Colonic mucosa (tissue), 4 donors: Measurements from ENCODE around the gene ABCC3. TPM values are rescaled to one million over a fixed set of nuclear protein-coding genes. Genes with fewer than 3 reads are reported as not detected.

ENCODE experiments used
- DNase-seq: peaks from one replicate; pipeline ENCODE4 v3.0.0-alpha.2; 2020
- H3K27ac ChIP-seq: fragments of 200-600 bp; one replicate; pipeline ENCODE4 v1.8.0; 2021
- H3K27me3 ChIP-seq: fragments of 200-600 bp; one replicate; pipeline ENCODE4 v1.8.0; 2021
- H3K36me3 ChIP-seq: fragments of 200-600 bp; one replicate; pipeline ENCODE4 v1.8.0; 2021
- H3K4me1 ChIP-seq: fragments of 200-600 bp; one replicate; pipeline ENCODE4 v1.8.0; 2021; ENCODE audit warnings: mild to moderate bottlenecking
- H3K4me3 ChIP-seq: fragments of 200-600 bp; one replicate; pipeline ENCODE4 v1.8.0; 2021
- H3K9ac ChIP-seq, 2 donors: one replicate each; pipeline ENCODE4 v1.7.0; 2013; ENCODE audit warnings: control low read depth in 2 of 2, low read depth in 2 of 2, low read length in 2 of 2
- H3K9me3 ChIP-seq: fragments of 200-600 bp; one replicate; pipeline ENCODE4 v1.8.0; 2021
- intact Hi-C: fragments of 100-400 bp; cut with DNase I; formaldehyde crosslinking; loops from one replicate; pipeline ENCODE4 v1.14.1; 2022
- total RNA-seq, 2 donors: library from RNA; stranded (reverse); fragmentation: NEBNext Ultra II Directional in 1 of 2; extraction: Animal tissue kit (Norgen Biotek cat#: 25700) in 1 of 2; gene quantifications; one replicate each; pipeline ENCODE4 v1.2.1, GENCODE V29; 2021
- TF ChIP-seq, protein P1 (sequence below): fragments of 200-600 bp; IDR thresholded peaks from one replicate; pipeline ENCODE4 v1.8.0; 2022; ENCODE audit warnings: antibody characterized with exemption, mild to moderate bottlenecking
- donor health status: healthy.
- donor health status: DM: no; HTN: no; CAD: no.
- donor health status: DM: no; HTN: no; CAD: no.

ABCC3 gene
- total RNA-seq, 2 donors from 2014 or later = 187 to 226 TPM

DNA sequence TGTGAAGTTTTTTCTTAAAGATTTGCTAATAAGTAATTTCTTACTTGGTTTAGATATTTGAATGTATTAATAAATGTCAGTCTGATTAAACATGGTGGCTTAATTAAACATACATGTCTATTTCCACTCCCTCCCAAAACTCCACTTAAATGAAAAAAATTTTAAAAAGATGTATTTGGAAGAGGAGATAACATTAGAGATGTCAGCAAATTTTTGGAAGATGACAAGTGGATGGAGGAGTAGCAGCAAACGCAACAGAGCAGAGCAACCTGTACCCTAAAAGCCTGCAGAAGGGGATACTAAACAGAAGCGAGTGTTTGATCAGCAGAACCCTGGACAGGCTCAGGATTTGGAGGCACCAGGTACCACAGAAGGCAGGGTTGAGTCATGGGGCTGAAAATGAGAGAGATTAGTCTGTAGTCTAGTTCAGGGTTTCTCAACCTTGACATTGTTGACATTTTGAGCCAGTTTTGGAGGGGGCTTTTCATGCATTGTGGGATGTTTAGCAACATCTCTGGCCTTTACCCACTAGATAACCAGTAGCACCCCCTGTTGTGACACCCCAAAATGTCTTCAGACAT is 102.5 kb downstream of the ABCC3 start:
- Histone ChIP-seq H3K36me3 (peaks cover 9% of the 10 kb centered on the region), H3K9ac (no peak overlapping the region), H3K4me1 (no peaks in the 10 kb centered on the region), H3K27me3 (no peaks in the 10 kb centered on the region), H3K4me3 (no peak overlapping the region), H3K9me3 (no peaks in the 10 kb centered on the region), H3K27ac (no peak overlapping the region)
- TF ChIP-seq, protein P1, sequence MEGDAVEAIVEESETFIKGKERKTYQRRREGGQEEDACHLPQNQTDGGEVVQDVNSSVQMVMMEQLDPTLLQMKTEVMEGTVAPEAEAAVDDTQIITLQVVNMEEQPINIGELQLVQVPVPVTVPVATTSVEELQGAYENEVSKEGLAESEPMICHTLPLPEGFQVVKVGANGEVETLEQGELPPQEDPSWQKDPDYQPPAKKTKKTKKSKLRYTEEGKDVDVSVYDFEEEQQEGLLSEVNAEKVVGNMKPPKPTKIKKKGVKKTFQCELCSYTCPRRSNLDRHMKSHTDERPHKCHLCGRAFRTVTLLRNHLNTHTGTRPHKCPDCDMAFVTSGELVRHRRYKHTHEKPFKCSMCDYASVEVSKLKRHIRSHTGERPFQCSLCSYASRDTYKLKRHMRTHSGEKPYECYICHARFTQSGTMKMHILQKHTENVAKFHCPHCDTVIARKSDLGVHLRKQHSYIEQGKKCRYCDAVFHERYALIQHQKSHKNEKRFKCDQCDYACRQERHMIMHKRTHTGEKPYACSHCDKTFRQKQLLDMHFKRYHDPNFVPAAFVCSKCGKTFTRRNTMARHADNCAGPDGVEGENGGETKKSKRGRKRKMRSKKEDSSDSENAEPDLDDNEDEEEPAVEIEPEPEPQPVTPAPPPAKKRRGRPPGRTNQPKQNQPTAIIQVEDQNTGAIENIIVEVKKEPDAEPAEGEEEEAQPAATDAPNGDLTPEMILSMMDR = no peak
- intact Hi-C loops = no loop called here
- DNase-seq = no peak

DNA sequence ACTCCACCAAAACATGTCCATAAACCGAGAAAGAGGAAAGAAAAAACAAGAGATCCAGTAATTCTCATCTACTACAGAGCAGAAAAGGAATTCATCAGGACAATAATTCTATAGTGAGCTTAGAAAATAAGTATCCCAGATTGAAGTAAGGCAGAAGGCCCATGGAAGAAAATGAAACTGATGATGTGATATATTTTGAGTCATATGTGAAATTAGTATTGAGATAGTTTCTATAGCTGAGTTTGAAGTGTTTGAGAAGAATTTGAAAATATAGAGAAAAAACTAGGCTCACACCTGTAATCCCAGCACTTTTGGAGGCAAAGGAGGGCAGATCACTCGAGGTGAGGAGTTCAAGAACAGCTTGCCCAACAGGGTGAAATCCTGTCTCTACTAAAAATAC is 104.4 kb downstream of the ABCC3 start:
- Histone ChIP-seq H3K27me3 (no peaks in the 10 kb centered on the region), H3K4me3 (no peak overlapping the region), H3K9me3 (no peaks in the 10 kb centered on the region), H3K4me1 (no peaks in the 10 kb centered on the region), H3K9ac (no peak overlapping the region), H3K27ac (no peak overlapping the region), H3K36me3 (peaks cover 9% of the 10 kb centered on the region)
- TF ChIP-seq, protein P1 = no peak
- intact Hi-C loops = no loop called here
- DNase-seq = no peak

Other genes starting within 250 kb of the ABCC3 start
- gene LRRC59, start 237.4 kb upstream of the ABCC3 start, total RNA-seq = 100 to 1,000 TPM; 147 to 265 TPM
- 100 to 1,000 TPM in 1 of 2 donors, 10 to 100 TPM in 1; 50.8 to 119 TPM for gene ACSF2, start 208.7 kb upstream of the ABCC3 start, total RNA-seq
- 1 to 10 TPM; 1.8 to 3.6 TPM for gene CHAD, start 166.0 kb upstream of the ABCC3 start, total RNA-seq
- gene RSAD1, start 156.0 kb upstream of the ABCC3 start, total RNA-seq = 10 to 100 TPM; 22.2 to 29.3 TPM
- gene MYCBPAP, start 126.4 kb upstream of the ABCC3 start, total RNA-seq = 1 to 10 TPM in 1 of 2 donors, under 1 TPM in 1; 0.56 to 2.8 TPM
- gene EPN3, start 102.1 kb upstream of the ABCC3 start, total RNA-seq = 10 to 100 TPM; 18.3 to 79.8 TPM
- gene SPATA20, start 87.7 kb upstream of the ABCC3 start, total RNA-seq = 10 to 100 TPM; 41.6 to 53.1 TPM
- gene CACNA1G, start 74.2 kb upstream of the ABCC3 start, total RNA-seq = under 1 TPM; 0.07 to 0.19 TPM
- gene ANKRD40, start 73.0 kb downstream of the ABCC3 start, total RNA-seq = 10 to 100 TPM; 20.1 to 25.1 TPM
- 10 to 100 TPM; 73.0 to 88.3 TPM for gene LUC7L3, start 84.7 kb downstream of the ABCC3 start, total RNA-seq
- gene ANKRD40CL, start 132.6 kb downstream of the ABCC3 start, total RNA-seq = 10 to 100 TPM; 44.9 to 54.5 TPM
- under 1 TPM; 0.10 to 0.13 TPM for gene WFIKKN2, start 200.7 kb downstream of the ABCC3 start, total RNA-seq
- 100 to 1,000 TPM; 116 to 169 TPM for gene TOB1, start 231.5 kb downstream of the ABCC3 start, total RNA-seq